Endothelial cell of umbilical vein (primary cell): ENCODE measurements around the gene IL1RL1. TPM values are rescaled to one million over a fixed set of nuclear protein-coding genes. Genes with fewer than 3 reads are reported as not detected.

Experiments used
- BruUV-seq: library from RNA; stranded (reverse); fragments of 400-500 nt; replicated peaks from 2 replicates; lab custom pipeline; 2021; lab: Mats Ljungman, UMichigan
- CTCF ChIA-PET: fragments of 300-600, 350-600 bp; sonication (Branson Sonifier 250); formaldehyde crosslinking; loops from one replicate; lab custom pipeline; 2021; ENCODE audit warnings: antibody characterized with exemption, inconsistent platforms; lab: Charles Lee
- POLR2A ChIA-PET: fragments of 300-600, 350-600 bp; sonication (Branson Sonifier 250); formaldehyde crosslinking; loops from one replicate; lab custom pipeline; 2021; ENCODE audit warnings: antibody characterized with exemption, inconsistent platforms; lab: Charles Lee
- DNase-seq: peaks from one replicate; pipeline ENCODE4 v3.0.0-alpha.2; 2011; ENCODE audit warnings: low read depth, low spot score
- FAIRE-seq: peaks from 2 replicates; lab custom pipeline; 2011; peaks lifted over from hg19 to GRCh38; lab: Jason Lieb, UNC
- H2AFZ ChIP-seq: 2 replicates; pipeline ENCODE4 v1.6.0; 2012; ENCODE audit warnings: low read depth, low read length, control low read depth, inconsistent platforms
- H3K27ac ChIP-seq: 2 replicates; pipeline ENCODE4 v1.5.1; 2011; ENCODE audit warnings: low read depth, mild to moderate bottlenecking, control low read depth, low read length, moderate library complexity; ENCODE audit not compliant: insufficient read depth
- H3K27me3 ChIP-seq, 2 experiments: 2 replicates each; pipeline versions ENCODE4 v1.6.0 to v1.6.1; 2011; ENCODE audit warnings: low read length in 2 of 2, mixed read lengths in 1 of 2; ENCODE audit not compliant: control insufficient read depth in 2 of 2, insufficient read depth in 2 of 2
- H3K36me3 ChIP-seq, 2 experiments: 2 replicates in 1 of 2; 3 replicates in 1 of 2; pipeline ENCODE4 v1.5.1; 2011; ENCODE audit warnings: low read length in 2 of 2, mild to moderate bottlenecking in 1 of 2, moderate library complexity in 1 of 2; ENCODE audit not compliant: control insufficient read depth in 2 of 2, insufficient read depth in 2 of 2; ENCODE audit errors: extremely low read depth in 1 of 2
- H3K4me1 ChIP-seq: 3 replicates; pipeline ENCODE4 v1.5.1; 2011; ENCODE audit warnings: mild to moderate bottlenecking, low read length; ENCODE audit not compliant: control insufficient read depth, insufficient read depth; ENCODE audit errors: extremely low read depth
- H3K4me2 ChIP-seq: 2 replicates; pipeline ENCODE4 v1.6.1; 2011; ENCODE audit warnings: low read length, control low read depth, mixed read lengths; ENCODE audit not compliant: insufficient read depth
- H3K4me3 ChIP-seq, 3 experiments: fragments of 200-600 bp in 1 of 3; sonication (generic), shearing (Covaris generic) in 1 of 3; replicated peaks in 1 of 3; 2 replicates each; pipeline ENCODE4 v1.5.1; 2011 to 2016; ENCODE audit warnings: control low read depth in 3 of 3, low read length in 3 of 3, mild to moderate bottlenecking in 2 of 3, inconsistent platforms in 1 of 3, low read depth in 1 of 3, moderate library complexity in 1 of 3; ENCODE audit not compliant: insufficient read depth in 1 of 3
- H3K79me2 ChIP-seq: 2 replicates; pipeline ENCODE4 v1.6.0; 2012; ENCODE audit warnings: low read length, inconsistent platforms; ENCODE audit not compliant: control insufficient read depth, insufficient read depth
- H3K9ac ChIP-seq: replicated peaks from 2 replicates; pipeline ENCODE3; 2011; ENCODE audit warnings: low read length, control low read depth; ENCODE audit not compliant: insufficient read depth; ENCODE audit errors: extremely low read depth
- H3K9me1 ChIP-seq: replicated peaks from 3 replicates; pipeline ENCODE4 v1.6.0; 2011; ENCODE audit warnings: mild to moderate bottlenecking, low read length; ENCODE audit not compliant: control insufficient read depth, insufficient read depth; ENCODE audit errors: extremely low read depth
- H3K9me3 ChIP-seq: replicated peaks from 2 replicates; pipeline ENCODE4 v1.5.1; 2012; ENCODE audit warnings: low read length, inconsistent platforms; ENCODE audit not compliant: control insufficient read depth, insufficient read depth
- H4K20me1 ChIP-seq: replicated peaks from 2 replicates; pipeline ENCODE3; 2011; ENCODE audit warnings: mild to moderate bottlenecking, low read length; ENCODE audit not compliant: control insufficient read depth, insufficient read depth; ENCODE audit errors: extremely low read depth
- EZH2 ChIP-seq: IDR thresholded peaks from 2 replicates; pipeline ENCODE4 v1.6.1; 2012; ENCODE audit warnings: borderline replicate concordance, low read depth, mild to moderate bottlenecking, moderate library complexity, low read length, inconsistent platforms; ENCODE audit not compliant: severe bottlenecking
- FOS ChIP-seq: IDR thresholded peaks from 2 replicates; pipeline ENCODE4 v1.6.1; 2011; ENCODE audit warnings: mild to moderate bottlenecking, low read length, moderate library complexity, borderline replicate concordance; ENCODE audit not compliant: insufficient read depth
- GATA2 ChIP-seq: IDR thresholded peaks from 2 replicates; pipeline ENCODE4 v1.7.0; 2011; ENCODE audit warnings: low read depth, mild to moderate bottlenecking, moderate library complexity, mixed read lengths, low read length; ENCODE audit not compliant: insufficient read length, insufficient read depth
- JUN ChIP-seq: IDR thresholded peaks from 2 replicates; pipeline ENCODE4 v1.6.1; 2011; ENCODE audit warnings: borderline replicate concordance, low read depth; ENCODE audit not compliant: insufficient read length, insufficient read depth
- MYC ChIP-seq: IDR thresholded peaks from one replicate; pipeline ENCODE4 v1.6.1; 2011; ENCODE audit warnings: mild to moderate bottlenecking, low read depth, low read length
- POLR2A ChIP-seq: IDR thresholded peaks from 2 replicates; pipeline ENCODE4 v1.6.1; 2012; ENCODE audit warnings: low read depth, mild to moderate bottlenecking, control low read depth, low read length
- POLR2AphosphoS5 ChIP-seq: IDR thresholded peaks from 2 replicates; pipeline ENCODE4 v1.6.1; 2012; ENCODE audit warnings: low read depth, mild to moderate bottlenecking, control low read depth, low read length, moderate library complexity; ENCODE audit not compliant: insufficient read depth
- dilution Hi-C: fragments of 300-500 bp; cut with MboI; formaldehyde crosslinking; loops from one replicate; pipeline ENCODE4 v1.15.0; 2019; ENCODE audit warnings: low sequenced_read_pairs; ENCODE audit not compliant: extremely low pct_ligation_motif_present
- intact Hi-C: fragments of 100-400 bp; cut with micrococcal nuclease; formaldehyde crosslinking; loops from one replicate; pipeline ENCODE4 v1.10.0; 2022
- polyA plus RNA-seq, 4 experiments: library from polyadenylated mRNA; depleted of rRNA in 3 of 4; stranded (reverse) in 3 of 4; unstranded in 1 of 4; fragments of >200 nt; gene quantifications; 2 replicates each; pipeline versions ENCODE4 v1.2.1 to v1.2.3, GENCODE V29; 2011 to 2012; ENCODE audit warnings: missing spikeins in 1 of 4
- total RNA-seq: library from RNA; stranded (reverse); gene quantifications from 2 replicates; pipeline ENCODE4 v1.2.3, GENCODE V29; 2021
- TF ChIP-seq, protein P1 (sequence below): IDR thresholded peaks from 2 replicates; pipeline ENCODE4 v1.6.1; 2011; ENCODE audit not compliant: insufficient read depth, insufficient read length
- TF ChIP-seq, protein P2 (sequence below), 2 donors: IDR thresholded peaks; 1 replicate in 1 of 2; 2 replicates in 1 of 2; pipeline ENCODE4 v1.5.1; 2011; ENCODE audit warnings: low read length in 2 of 2, mild to moderate bottlenecking in 2 of 2, moderate library complexity in 2 of 2, control low read depth in 1 of 2, inconsistent platforms in 1 of 2, low read depth in 1 of 2; ENCODE audit not compliant: insufficient read depth in 1 of 2; ENCODE audit errors: extremely low read depth in 1 of 2

IL1RL1 gene
- total and polyA plus RNA-seq, 2 donors (not counting 3 experiments of a cell fraction or from before 2014, with no cell fraction given): 32.2 to 44.0 TPM

DNA sequence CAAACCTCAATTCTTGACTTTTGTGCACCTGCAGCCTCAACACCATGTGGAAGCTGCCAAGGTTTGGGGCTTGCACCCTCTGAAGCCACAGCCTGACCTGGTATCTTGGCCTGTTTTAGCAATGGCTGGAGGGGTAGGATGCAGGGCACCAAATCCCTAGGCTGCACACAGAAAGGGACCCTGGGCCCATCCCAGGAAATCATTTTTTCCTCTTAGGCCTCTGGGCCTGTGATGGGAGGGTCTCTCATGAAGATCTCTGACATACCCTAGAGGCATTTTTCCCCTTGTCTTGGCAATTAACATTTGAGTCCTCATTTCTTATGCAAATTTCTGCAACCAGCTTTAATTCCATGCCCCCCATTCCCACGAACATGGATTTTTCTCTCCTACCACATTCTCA is 54.4 kb downstream of the IL1RL1 start:
- no peak overlapping the region for H3K4me3 ChIP-seq
- H4K20me1 ChIP-seq: no peaks in the 10 kb centered on the region
- dilution Hi-C loops (no loop called here), intact Hi-C loops (no loop called here)
- DNase-seq (no peak), FAIRE-seq (no peak)
- H3K9me3 ChIP-seq: peaks cover 3% of the 10 kb centered on the region
- H3K4me2 ChIP-seq: no peak overlapping the region
- no peak for TF ChIP-seq EZH2
- H3K27ac ChIP-seq: no peak overlapping the region
- no peak overlapping the region for H2AFZ ChIP-seq
- CTCF ChIA-PET: no interaction called here
- peaks cover 0 to 2% of the 10 kb centered on the region in 2 experiments for H3K36me3 ChIP-seq
- H3K27me3 ChIP-seq: no peaks in the 10 kb centered on the region
- no peaks in the 10 kb centered on the region for H3K9me1 ChIP-seq
- H3K79me2 ChIP-seq: no peaks in the 10 kb centered on the region
- no TSS peak for BruUV-seq
- H3K9ac ChIP-seq: no peak overlapping the region
- POLR2A ChIA-PET: no interaction called here
- H3K4me1 ChIP-seq: no peaks in the 10 kb centered on the region

DNA sequence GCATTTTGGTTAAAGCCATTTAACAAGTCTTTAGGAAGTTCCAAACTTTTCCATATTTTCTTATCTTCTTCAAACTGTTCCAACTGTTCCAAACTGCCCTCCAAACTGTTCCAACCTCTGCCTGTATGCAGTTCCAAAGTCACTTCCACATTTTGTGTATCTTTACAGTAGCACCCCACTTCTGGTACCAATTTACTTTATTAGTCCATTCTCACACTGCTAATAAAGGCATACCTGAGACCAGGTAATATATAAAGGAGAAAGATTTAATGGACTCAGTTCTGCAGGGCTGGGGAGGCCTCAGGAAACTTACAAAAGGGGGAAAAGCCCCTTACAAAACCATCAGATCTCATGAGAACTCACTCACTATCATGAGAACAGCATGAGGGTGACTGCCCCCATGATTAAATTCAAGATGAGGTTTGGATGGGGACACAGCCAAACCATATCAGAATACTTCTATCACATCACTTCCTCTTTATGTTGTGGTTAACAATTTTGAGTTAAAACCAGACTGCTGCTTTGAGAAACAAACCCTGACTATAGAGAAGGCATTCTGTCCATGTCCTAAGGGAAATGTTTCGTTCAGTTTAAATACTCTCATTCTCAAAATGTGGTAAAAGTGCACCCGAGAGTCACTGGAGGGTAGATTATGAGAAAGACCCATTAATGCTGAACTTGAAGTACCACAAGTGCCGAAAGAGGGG is 55.2 kb downstream of the IL1RL1 start:
- ChIA-PET POLR2A (no interaction called here), CTCF (no interaction called here)
- H4K20me1 ChIP-seq: no peaks in the 10 kb centered on the region
- dilution Hi-C loops (no loop called here), intact Hi-C loops (no loop called here)
- H3K9me1 ChIP-seq: no peaks in the 10 kb centered on the region
- no TSS peak for BruUV-seq
- no peaks in the 10 kb centered on the region for H3K27me3 ChIP-seq
- no peak overlapping the region for H3K4me3 ChIP-seq
- no peak overlapping the region for H3K4me2 ChIP-seq
- no peaks in the 10 kb centered on the region for H3K4me1 ChIP-seq
- H3K9ac ChIP-seq: no peak overlapping the region
- FAIRE-seq: no peak
- H3K79me2 ChIP-seq: no peaks in the 10 kb centered on the region
- H3K9me3 ChIP-seq: peaks cover 3% of the 10 kb centered on the region
- peaks cover 0 to 2% of the 10 kb centered on the region in 2 experiments for H3K36me3 ChIP-seq
- no peak overlapping the region for H3K27ac ChIP-seq
- DNase-seq: no peak
- TF ChIP-seq, protein P1, sequence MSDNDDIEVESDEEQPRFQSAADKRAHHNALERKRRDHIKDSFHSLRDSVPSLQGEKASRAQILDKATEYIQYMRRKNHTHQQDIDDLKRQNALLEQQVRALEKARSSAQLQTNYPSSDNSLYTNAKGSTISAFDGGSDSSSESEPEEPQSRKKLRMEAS: no peak
- TF ChIP-seq, protein P2, sequence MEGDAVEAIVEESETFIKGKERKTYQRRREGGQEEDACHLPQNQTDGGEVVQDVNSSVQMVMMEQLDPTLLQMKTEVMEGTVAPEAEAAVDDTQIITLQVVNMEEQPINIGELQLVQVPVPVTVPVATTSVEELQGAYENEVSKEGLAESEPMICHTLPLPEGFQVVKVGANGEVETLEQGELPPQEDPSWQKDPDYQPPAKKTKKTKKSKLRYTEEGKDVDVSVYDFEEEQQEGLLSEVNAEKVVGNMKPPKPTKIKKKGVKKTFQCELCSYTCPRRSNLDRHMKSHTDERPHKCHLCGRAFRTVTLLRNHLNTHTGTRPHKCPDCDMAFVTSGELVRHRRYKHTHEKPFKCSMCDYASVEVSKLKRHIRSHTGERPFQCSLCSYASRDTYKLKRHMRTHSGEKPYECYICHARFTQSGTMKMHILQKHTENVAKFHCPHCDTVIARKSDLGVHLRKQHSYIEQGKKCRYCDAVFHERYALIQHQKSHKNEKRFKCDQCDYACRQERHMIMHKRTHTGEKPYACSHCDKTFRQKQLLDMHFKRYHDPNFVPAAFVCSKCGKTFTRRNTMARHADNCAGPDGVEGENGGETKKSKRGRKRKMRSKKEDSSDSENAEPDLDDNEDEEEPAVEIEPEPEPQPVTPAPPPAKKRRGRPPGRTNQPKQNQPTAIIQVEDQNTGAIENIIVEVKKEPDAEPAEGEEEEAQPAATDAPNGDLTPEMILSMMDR (IDR thresholded peaks at IDR 0.05; ENCODE audit: extremely low read depth in 1 of 2, insufficient read depth in 1 of 2, low read depth in 1 of 2, low read length in 2 of 2): no peak
- TF ChIP-seq POLR2A (no peak), MYC (no peak), GATA2 (no peak), FOS (no peak), JUN (no peak), POLR2AphosphoS5 (no peak), EZH2 (no peak)
- H2AFZ ChIP-seq: no peak overlapping the region
